Adipocyte (in vitro differentiated cells): Measurements from ENCODE around the gene PJA2.
A peak's percentile ranks its signal among the peaks of the same experiment; 100 is the strongest.

Experiments used
- DNase-seq: peaks from one replicate; pipeline ENCODE4 v3.0.0-alpha.2; 2015; ENCODE audit warnings: low read depth
- H3K27me3 ChIP-seq: replicated peaks from 2 replicates; pipeline ENCODE4 v1.7.0; 2013; ENCODE audit warnings: mild to moderate bottlenecking, low read length, moderate library complexity; ENCODE audit not compliant: control insufficient read depth, insufficient read depth
- H3K36me3 ChIP-seq: 2 replicates; pipeline ENCODE4 v1.7.0; 2013; ENCODE audit warnings: low read length, mild to moderate bottlenecking, moderate library complexity; ENCODE audit not compliant: control insufficient read depth, insufficient read depth, severe bottlenecking
- H3K4me1 ChIP-seq: 2 replicates; pipeline ENCODE4 v1.7.0; 2013; ENCODE audit warnings: mild to moderate bottlenecking, low read length, moderate library complexity; ENCODE audit not compliant: control insufficient read depth, insufficient read depth
- H3K4me3 ChIP-seq: 2 replicates; pipeline ENCODE4 v1.7.0; 2013; ENCODE audit warnings: mild to moderate bottlenecking, low read length, moderate library complexity
- H3K9ac ChIP-seq: 2 replicates; pipeline ENCODE4 v1.7.0; 2013; ENCODE audit warnings: mild to moderate bottlenecking, low read length, moderate library complexity
- H3K9me3 ChIP-seq: 2 replicates; pipeline ENCODE4 v1.7.0; 2013; ENCODE audit warnings: mild to moderate bottlenecking, low read length, moderate library complexity; ENCODE audit not compliant: control insufficient read depth

The PJA2 gene

GRCh38 chr5:109406719-109407118 lies 3.1 kb downstream of the PJA2 start:
- Histone ChIP-seq H3K4me1 (peaks cover 28% of the 10 kb centered on the region), H3K4me3 (peak overlapping the region; percentile 84), H3K36me3 (no peaks in the 10 kb centered on the region), H3K9ac (peak overlapping the region; percentile 96), H3K27me3 (no peaks in the 10 kb centered on the region), H3K9me3 (no peaks in the 10 kb centered on the region)
- DNase-seq = peak; percentile 28

- H3K27me3 ChIP-seq = no peaks in the 10 kb centered on the region
- no peak overlapping the region for H3K9ac ChIP-seq
- H3K36me3 ChIP-seq = no peaks in the 10 kb centered on the region
- no peaks in the 10 kb centered on the region for H3K9me3 ChIP-seq
- no peak for DNase-seq
- H3K4me1 ChIP-seq = peaks cover 26% of the 10 kb centered on the region
- H3K4me3 ChIP-seq = no peak overlapping the region
These were observed 5.3 kb downstream of the PJA2 start for GRCh38 chr5:109404428-109404960.

GRCh38 chr5:109403469-109403868 lies 6.3 kb downstream of the PJA2 start:
- no peak for DNase-seq
- Histone ChIP-seq H3K27me3 (no peaks in the 10 kb centered on the region), H3K4me3 (no peak overlapping the region), H3K9me3 (no peaks in the 10 kb centered on the region), H3K36me3 (no peaks in the 10 kb centered on the region), H3K4me1 (peaks cover 26% of the 10 kb centered on the region), H3K9ac (no peak overlapping the region)

GRCh38 chr5:109399092-109399759 lies 10.5 kb downstream of the PJA2 start:
- Histone ChIP-seq H3K9me3 (no peaks in the 10 kb centered on the region), H3K36me3 (no peaks in the 10 kb centered on the region), H3K4me1 (peaks cover 14% of the 10 kb centered on the region), H3K27me3 (no peaks in the 10 kb centered on the region), H3K9ac (no peak overlapping the region), H3K4me3 (no peak overlapping the region)
- no peak for DNase-seq

GRCh38 chr5:109396965-109397364 lies 12.8 kb downstream of the PJA2 start:
- H3K4me3 ChIP-seq = no peak overlapping the region
- no peaks in the 10 kb centered on the region for H3K27me3 ChIP-seq
- H3K9ac ChIP-seq = no peak overlapping the region
- H3K9me3 ChIP-seq = no peaks in the 10 kb centered on the region
- peaks cover 10% of the 10 kb centered on the region for H3K4me1 ChIP-seq
- DNase-seq = no peak
- no peaks in the 10 kb centered on the region for H3K36me3 ChIP-seq

GRCh38 chr5:109394806-109395205 lies 15.0 kb downstream of the PJA2 start:
- H3K9ac ChIP-seq = no peak overlapping the region
- no peaks in the 10 kb centered on the region for H3K4me1 ChIP-seq
- DNase-seq = no peak

GRCh38 chr5:109390188-109390587 lies 19.6 kb downstream of the PJA2 start:
- DNase-seq = no peak
- peaks cover 10% of the 10 kb centered on the region for H3K36me3 ChIP-seq
- no peaks in the 10 kb centered on the region for H3K27me3 ChIP-seq
- H3K9me3 ChIP-seq = peaks cover 3% of the 10 kb centered on the region
- no peak overlapping the region for H3K9ac ChIP-seq
- peaks cover 19% of the 10 kb centered on the region for H3K4me1 ChIP-seq
- H3K4me3 ChIP-seq = no peak overlapping the region

More at GRCh38 chr5:109394806-109395205, 15.0 kb downstream of the PJA2 start:
- H3K9me3 ChIP-seq = peaks cover 3% of the 10 kb centered on the region
- peaks cover 9% of the 10 kb centered on the region for H3K36me3 ChIP-seq
- no peaks in the 10 kb centered on the region for H3K27me3 ChIP-seq
- H3K4me3 ChIP-seq = no peak overlapping the region

- Histone ChIP-seq H3K4me1 (peaks cover 19% of the 10 kb centered on the region), H3K4me3 (no peak overlapping the region), H3K9ac (no peak overlapping the region), H3K27me3 (no peaks in the 10 kb centered on the region), H3K36me3 (peaks cover 10% of the 10 kb centered on the region), H3K9me3 (peaks cover 3% of the 10 kb centered on the region)
- DNase-seq = peak; percentile 32
These were observed 21.4 kb downstream of the PJA2 start for GRCh38 chr5:109388407-109388806.

- H3K9me3 ChIP-seq = peaks cover 3% of the 10 kb centered on the region
- no peak overlapping the region for H3K4me3 ChIP-seq
- DNase-seq = no peak
- no peaks in the 10 kb centered on the region for H3K27me3 ChIP-seq
- H3K36me3 ChIP-seq = peaks cover 19% of the 10 kb centered on the region
- peaks cover 19% of the 10 kb centered on the region for H3K4me1 ChIP-seq
- H3K9ac ChIP-seq = no peak overlapping the region
These were observed 22.3 kb downstream of the PJA2 start for GRCh38 chr5:109387408-109387974.

- Histone ChIP-seq H3K27me3 (no peaks in the 10 kb centered on the region), H3K36me3 (peaks cover 69% of the 10 kb centered on the region), H3K4me3 (no peak overlapping the region), H3K4me1 (peaks cover 25% of the 10 kb centered on the region), H3K9ac (no peak overlapping the region), H3K9me3 (no peaks in the 10 kb centered on the region)
- DNase-seq = no peak
These were observed 31.7 kb downstream of the PJA2 start for GRCh38 chr5:109378095-109378494.

- Histone ChIP-seq H3K9me3 (no peaks in the 10 kb centered on the region), H3K9ac (no peak overlapping the region), H3K27me3 (no peaks in the 10 kb centered on the region), H3K4me3 (no peak overlapping the region), H3K36me3 (peaks cover 39% of the 10 kb centered on the region), H3K4me1 (peaks cover 25% of the 10 kb centered on the region)
- DNase-seq = peak; percentile 29
These were observed 35.1 kb downstream of the PJA2 start for GRCh38 chr5:109374625-109375024.
